Testis (tissue), 2 donors: ENCODE measurements around the gene NCBP3.

Source experiments
- CTCF ChIP-seq, 3 experiments: fragments of 450-650 bp in 2 of 3; fragments of 200-600 bp in 1 of 3; sonication (generic) in 1 of 3; IDR thresholded peaks; one replicate each; pipeline ENCODE4 v1.5.1; 2016 to 2019; ENCODE audit warnings: antibody characterized with exemption in 3 of 3, mild to moderate bottlenecking in 2 of 3, moderate library complexity in 1 of 3
- POLR2A ChIP-seq: fragments of 450-650 bp; IDR thresholded peaks from one replicate; pipeline ENCODE4 v1.6.1; 2017; ENCODE audit warnings: antibody characterized with exemption, mild to moderate bottlenecking, moderate library complexity

- TF ChIP-seq CTCF (IDR thresholded peaks at IDR 0.05) (no peak), POLR2A (no peak)
These were observed 65.1 kb downstream of the NCBP3 start for GRCh38 chr17:3780986-3781385.
